Lower lobe of right lung (tissue), 2 donors: ENCODE measurements around the gene VPS41. TPM values are rescaled to one million over a fixed set of nuclear protein-coding genes. Genes with fewer than 3 reads are reported as not detected.

Experiments used
- ATAC-seq, 2 donors: fragments of 200-7000 bp; cut with Tn5 transposase; one replicate each; pipeline ENCODE4 v1.9.1; 2020 to 2022; ENCODE audit warnings: mild to moderate bottlenecking in 2 of 2, moderate library complexity in 2 of 2
- DNase-seq: peaks from one replicate; pipeline ENCODE4 v3.0.0-alpha.2; 2020
- H3K27ac ChIP-seq: fragments of 200-600 bp; one replicate; pipeline ENCODE4 v1.8.0; 2022
- H3K27me3 ChIP-seq: fragments of 200-600 bp; one replicate; pipeline ENCODE4 v1.8.0; 2022; ENCODE audit warnings: low read depth
- H3K36me3 ChIP-seq: fragments of 200-600 bp; one replicate; pipeline ENCODE4 v1.8.0; 2022; ENCODE audit warnings: mild to moderate bottlenecking
- H3K4me1 ChIP-seq: fragments of 200-600 bp; one replicate; pipeline ENCODE4 v1.8.0; 2022
- H3K4me3 ChIP-seq: fragments of 200-600 bp; one replicate; pipeline ENCODE4 v1.8.0; 2022; ENCODE audit warnings: mild to moderate bottlenecking
- H3K9me3 ChIP-seq: fragments of 200-600 bp; one replicate; pipeline ENCODE4 v1.8.0; 2022
- intact Hi-C: fragments of 100-400 bp; cut with DNase I; formaldehyde crosslinking; loops from one replicate; pipeline ENCODE4 v1.11.0; 2022
- total RNA-seq: library from RNA; stranded (reverse); fragmentation: NEBNext Ultra II Directional; extraction: Animal tissue kit (Norgen Biotek cat#: 25700); gene quantifications from one replicate; pipeline ENCODE4 v1.2.1, GENCODE V29; 2021
- TF ChIP-seq, protein P1 (sequence below): fragments of 200-600 bp; IDR thresholded peaks from one replicate; pipeline ENCODE4 v1.8.0; 2022; ENCODE audit warnings: antibody characterized with exemption, mild to moderate bottlenecking
- donor health status: DM: no; HTN: yes; CAD: no; lungs with severe emphysema.

The VPS41 gene
- total RNA-seq, 1 donor from 2014 or later, result 103 TPM

DNA sequence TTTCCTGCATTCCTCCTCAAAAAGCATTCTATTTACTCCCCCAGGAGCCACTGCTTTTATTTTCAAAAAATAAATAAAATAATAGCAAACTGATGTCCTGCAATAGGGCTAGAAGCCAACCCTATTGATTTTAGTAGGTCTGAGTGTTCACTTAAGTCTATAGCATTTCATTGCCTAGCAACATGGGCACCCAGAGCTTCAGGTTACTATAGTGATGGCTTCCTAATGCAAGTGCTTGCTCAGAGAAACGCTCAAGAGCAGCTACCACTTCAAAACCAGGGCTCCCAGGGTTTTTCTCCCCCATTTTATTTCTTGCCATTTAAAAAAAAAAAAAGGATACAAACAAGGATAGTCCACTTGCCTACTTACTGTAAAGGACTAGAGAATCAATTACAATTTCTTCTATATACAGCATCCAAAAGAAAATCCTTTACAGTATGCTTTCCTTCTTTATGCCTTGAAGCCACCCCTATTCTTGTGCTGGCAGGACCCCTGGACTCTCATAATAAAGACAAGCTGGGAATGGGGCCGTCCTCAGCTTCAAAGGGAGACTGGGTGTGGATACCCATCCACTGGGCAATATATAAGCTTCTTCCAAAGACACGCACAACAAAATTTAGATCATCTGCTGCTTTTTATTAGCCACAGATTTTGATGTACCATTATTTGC lies 133.3 kb downstream of the VPS41 start:
- no peaks in the 10 kb centered on the region for H3K9me3 ChIP-seq
- intact Hi-C loops, result no loop called here
- peaks cover 50% of the 10 kb centered on the region for H3K36me3 ChIP-seq
- TF ChIP-seq, protein P1, sequence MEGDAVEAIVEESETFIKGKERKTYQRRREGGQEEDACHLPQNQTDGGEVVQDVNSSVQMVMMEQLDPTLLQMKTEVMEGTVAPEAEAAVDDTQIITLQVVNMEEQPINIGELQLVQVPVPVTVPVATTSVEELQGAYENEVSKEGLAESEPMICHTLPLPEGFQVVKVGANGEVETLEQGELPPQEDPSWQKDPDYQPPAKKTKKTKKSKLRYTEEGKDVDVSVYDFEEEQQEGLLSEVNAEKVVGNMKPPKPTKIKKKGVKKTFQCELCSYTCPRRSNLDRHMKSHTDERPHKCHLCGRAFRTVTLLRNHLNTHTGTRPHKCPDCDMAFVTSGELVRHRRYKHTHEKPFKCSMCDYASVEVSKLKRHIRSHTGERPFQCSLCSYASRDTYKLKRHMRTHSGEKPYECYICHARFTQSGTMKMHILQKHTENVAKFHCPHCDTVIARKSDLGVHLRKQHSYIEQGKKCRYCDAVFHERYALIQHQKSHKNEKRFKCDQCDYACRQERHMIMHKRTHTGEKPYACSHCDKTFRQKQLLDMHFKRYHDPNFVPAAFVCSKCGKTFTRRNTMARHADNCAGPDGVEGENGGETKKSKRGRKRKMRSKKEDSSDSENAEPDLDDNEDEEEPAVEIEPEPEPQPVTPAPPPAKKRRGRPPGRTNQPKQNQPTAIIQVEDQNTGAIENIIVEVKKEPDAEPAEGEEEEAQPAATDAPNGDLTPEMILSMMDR, result no peak
- H3K27me3 ChIP-seq, result no peaks in the 10 kb centered on the region
- no peaks in the 10 kb centered on the region for H3K4me1 ChIP-seq
- H3K27ac ChIP-seq, result no peak overlapping the region
- no peak for DNase-seq
- ATAC-seq, result no peak
- H3K4me3 ChIP-seq, result no peak overlapping the region

DNA sequence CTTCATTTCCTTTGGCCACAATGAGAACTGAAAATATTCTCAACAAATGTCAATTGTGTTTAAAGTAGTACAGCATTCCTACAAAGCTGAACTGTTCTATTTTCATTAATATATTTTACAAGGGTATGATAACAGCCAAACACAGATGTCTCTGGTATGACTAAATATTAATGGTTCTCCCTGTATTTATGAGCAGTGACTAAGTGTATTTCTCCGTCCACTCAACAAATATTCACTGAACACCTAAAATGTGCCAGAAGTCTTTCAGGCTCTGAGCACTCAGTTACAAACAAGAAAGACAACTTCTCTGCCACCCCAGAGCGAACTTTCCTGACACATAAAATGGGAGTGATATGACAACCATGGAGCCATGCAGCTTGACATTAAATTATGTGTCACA lies 135.6 kb downstream of the VPS41 start:
- peaks cover 72% of the 10 kb centered on the region for H3K36me3 ChIP-seq
- intact Hi-C loops, result no loop called here

DNA sequence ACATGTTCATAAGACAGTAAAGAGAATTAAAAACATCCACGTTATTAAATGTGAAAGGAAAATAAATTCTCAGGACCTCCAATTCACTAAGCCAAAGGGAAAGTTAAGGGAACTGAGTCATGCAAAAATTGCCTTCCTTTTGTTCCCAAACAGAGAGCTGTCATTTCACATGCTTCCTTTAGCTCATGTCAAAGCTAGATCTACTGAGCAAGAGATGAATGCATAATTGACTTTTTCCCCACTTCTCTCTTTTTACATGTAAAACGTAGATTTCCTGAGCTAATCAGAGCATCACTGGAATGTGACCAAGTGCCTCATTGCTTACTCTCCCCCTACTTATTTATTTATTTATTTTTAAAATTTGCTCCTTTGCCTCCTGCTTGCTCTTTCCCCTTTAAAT lies 148.8 kb downstream of the VPS41 start:
- intact Hi-C loops, result no loop called here
- Histone ChIP-seq H3K9me3 (no peaks in the 10 kb centered on the region), H3K4me1 (no peaks in the 10 kb centered on the region), H3K36me3 (peaks cover 68% of the 10 kb centered on the region), H3K27me3 (no peaks in the 10 kb centered on the region), H3K4me3 (no peak overlapping the region), H3K27ac (no peak overlapping the region)
- no peak for ATAC-seq
- TF ChIP-seq, protein P1, result no peak
- no peak for DNase-seq

More for the DNA sequence above, 135.6 kb downstream of the VPS41 start:
- TF ChIP-seq, protein P1, result no peak
- ATAC-seq (no peak), DNase-seq (no peak)
- Histone ChIP-seq H3K4me1 (no peaks in the 10 kb centered on the region), H3K27me3 (no peaks in the 10 kb centered on the region), H3K27ac (no peak overlapping the region), H3K4me3 (no peak overlapping the region), H3K9me3 (no peaks in the 10 kb centered on the region)

DNA sequence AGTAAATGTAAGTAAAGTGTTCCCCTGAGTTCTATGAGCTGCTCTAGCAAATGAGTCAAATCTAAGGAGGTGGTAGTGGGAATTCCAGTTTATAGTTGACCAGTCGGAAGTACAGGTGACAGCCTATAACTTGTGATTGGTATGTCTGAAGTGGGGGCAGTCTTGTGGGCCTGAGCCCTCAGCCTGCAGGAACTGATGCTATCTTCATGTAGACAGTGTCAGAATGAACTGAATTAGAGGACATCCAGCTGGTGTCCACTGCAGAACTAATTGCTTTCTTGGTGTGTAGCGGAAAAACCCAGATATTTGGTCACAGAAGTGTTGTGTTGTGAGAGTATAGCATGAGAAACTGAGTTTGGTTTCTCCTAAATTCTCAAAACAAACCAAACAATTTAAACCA lies 150.0 kb downstream of the VPS41 start:
- Histone ChIP-seq H3K27ac (no peak overlapping the region), H3K27me3 (no peaks in the 10 kb centered on the region), H3K36me3 (peaks cover 68% of the 10 kb centered on the region), H3K4me1 (no peaks in the 10 kb centered on the region), H3K9me3 (no peaks in the 10 kb centered on the region), H3K4me3 (no peak overlapping the region)
- ATAC-seq, result no peak
- TF ChIP-seq, protein P1, result no peak
- intact Hi-C loops, result no loop called here
- no peak for DNase-seq

DNA sequence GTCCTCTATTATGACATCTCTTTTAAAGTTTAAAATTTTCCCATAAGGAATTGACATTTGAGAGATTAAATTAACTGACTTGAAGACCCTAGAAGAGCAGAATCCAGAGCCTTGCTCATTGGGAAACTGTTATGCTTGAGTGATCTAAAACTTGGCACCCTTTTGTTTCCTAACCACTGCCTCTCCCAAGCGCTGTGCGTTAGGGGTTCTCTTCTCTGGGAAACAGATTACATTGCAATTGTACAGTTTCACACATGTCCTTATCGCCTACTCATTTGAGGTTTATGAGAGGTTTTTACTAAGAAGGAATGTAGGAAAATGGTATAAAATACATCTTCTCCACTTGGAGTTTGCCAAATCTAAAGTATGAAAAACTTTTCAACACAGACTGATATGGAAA lies 151.1 kb downstream of the VPS41 start:
- TF ChIP-seq, protein P1, result no peak
- Histone ChIP-seq H3K9me3 (no peaks in the 10 kb centered on the region), H3K4me3 (no peak overlapping the region), H3K36me3 (peaks cover 68% of the 10 kb centered on the region), H3K27ac (no peak overlapping the region), H3K27me3 (no peaks in the 10 kb centered on the region), H3K4me1 (no peaks in the 10 kb centered on the region)
- ATAC-seq (no peak), DNase-seq (no peak)
- intact Hi-C loops, result no loop called here
